Stomach (tissue), 19 donors: ENCODE measurements around the gene MLLT11. TPM values are rescaled to one million over a fixed set of nuclear protein-coding genes. Genes with fewer than 3 reads are reported as not detected.

ENCODE experiments used
- DNase-seq, 2 donors: peaks; one replicate each; pipeline versions ENCODE4 v3.0.0 to v3.0.0-alpha.2; 2013 to 2019
- H3K27ac ChIP-seq, 5 donors: fragments of 200-600 bp in 4 of 5; sonication (generic) in 4 of 5; one replicate each; pipeline ENCODE4 v1.5.1; 2013 to 2019; ENCODE audit warnings: mild to moderate bottlenecking in 1 of 5, moderate library complexity in 1 of 5
- H3K27me3 ChIP-seq, 3 donors: fragments of 200-600 bp; sonication (generic); one replicate each; pipeline ENCODE4 v1.5.1; 2017 to 2019; ENCODE audit warnings: mixed run types in 1 of 3
- H3K36me3 ChIP-seq, 4 donors: fragments of 200-600 bp; sonication (generic); 1 replicate in 3 of 4; 2 replicates in 1 of 4; pipeline ENCODE4 v1.5.1; 2016 to 2019
- H3K4me1 ChIP-seq, 4 donors: fragments of 200-600 bp; sonication (generic); one replicate each; pipeline ENCODE4 v1.5.1; 2016 to 2019
- H3K4me3 ChIP-seq, 4 donors: fragments of 200-600 bp; sonication (generic) in 3 of 4; one replicate each; pipeline ENCODE4 v1.5.1; 2016 to 2019; ENCODE audit warnings: mild to moderate bottlenecking in 1 of 4
- H3K9me3 ChIP-seq, 4 donors: fragments of 200-600 bp; sonication (generic); one replicate each; pipeline ENCODE4 v1.5.1; 2016 to 2019
- EP300 ChIP-seq: sonication (generic); formaldehyde crosslinking; IDR thresholded peaks from one replicate; pipeline ENCODE4 v1.6.1; 2017; ENCODE audit warnings: antibody characterized with exemption
- POLR2A ChIP-seq, 4 donors: fragments of 450-650 bp; IDR thresholded peaks; one replicate each; pipeline ENCODE4 v1.6.1; 2016; ENCODE audit warnings: antibody characterized with exemption in 4 of 4, control low read depth in 2 of 4, mild to moderate bottlenecking in 1 of 4, moderate library complexity in 1 of 4
- POLR2AphosphoS5 ChIP-seq, 3 donors: sonication (generic); formaldehyde crosslinking; IDR thresholded peaks; one replicate each; pipeline ENCODE4 v1.6.1; 2016; ENCODE audit warnings: antibody characterized with exemption in 3 of 3
- WGBS, 5 donors: extraction: QIAGEN DNeasy Blood & Tissue Kit in 3 of 5; methylation state at CpG; one replicate each; pipeline versions ENCODE4 v1.1.5 to v1.1.7; 2013 to 2018; 5-methylcytosine and 5-hydroxymethylcytosine counted together
- intact Hi-C: fragments of 100-400 bp; cut with DNase I; formaldehyde crosslinking; loops from one replicate; pipeline ENCODE4 v1.15.1; 2023; ENCODE audit warnings: low total_unique reads
- long read RNA-seq, 10 donors: transcript quantifications; one replicate each; lab custom pipeline, GENCODE V29; 2026
- polyA plus RNA-seq, 3 donors: library from polyadenylated mRNA; stranded (reverse); fragments of 200-250 nt; gene quantifications; one replicate each; pipeline ENCODE4 v1.2.3, GENCODE V29; 2013
- total RNA-seq, 5 donors: library from RNA; depleted of rRNA; stranded (reverse); fragments of >200 nt; gene quantifications; one replicate each; pipeline versions ENCODE4 v1.1.0 to v1.2.3, GENCODE V29; 2014 to 2016
- TF ChIP-seq, protein P1 (sequence below), 7 experiments: fragments of 450-650 bp in 4 of 7; fragments of 200-600 bp in 3 of 7; sonication (generic) in 3 of 7; IDR thresholded peaks; one replicate each; pipeline ENCODE4 v1.5.1; 2016 to 2019; ENCODE audit warnings: antibody characterized with exemption in 7 of 7, control low read depth in 2 of 7, mild to moderate bottlenecking in 1 of 7
- donor health status: healthy with polysubstance abuse.
- donor health status: Bipolar disorder and iron deficiency.
- donor health status: healthy.

Gene MLLT11, protein sequence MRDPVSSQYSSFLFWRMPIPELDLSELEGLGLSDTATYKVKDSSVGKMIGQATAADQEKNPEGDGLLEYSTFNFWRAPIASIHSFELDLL
- total RNA-seq (10 to 100 TPM in 1 of 5 donors, 1 to 10 TPM in 1, under 1 TPM in 1, not detected in 2; 0.72 to 14.0 (median 3.1) TPM), polyA plus RNA-seq (1 to 10 TPM; 1.1 to 2.4 (median 1.4) TPM)
- long read RNA-seq, donor 1, full-length matches to known transcripts = 18 of 18 reads
- long read RNA-seq, donor 1, partial matches to known transcripts = 0 of 18 reads
- long read RNA-seq, donor 1, other reads (novel, unspliced or antisense) = 0 of 18 reads
- long read RNA-seq, donor 2, full-length matches to known transcripts = 39 of 39 reads
- long read RNA-seq, donor 2, partial matches to known transcripts = 0 of 39 reads
- long read RNA-seq, donor 2, other reads (novel, unspliced or antisense) = 0 of 39 reads
- long read RNA-seq, donor 3, full-length matches to known transcripts = 6 of 6 reads
- long read RNA-seq, donor 3, partial matches to known transcripts = 0 of 6 reads
- long read RNA-seq, donor 3, other reads (novel, unspliced or antisense) = 0 of 6 reads
- long read RNA-seq, donor 4, full-length matches to known transcripts = 3 of 3 reads
- long read RNA-seq, donor 4, partial matches to known transcripts = 0 of 3 reads
- long read RNA-seq, donor 4, other reads (novel, unspliced or antisense) = 0 of 3 reads
- long read RNA-seq, donor 5, full-length matches to known transcripts = 25 of 71 reads
- long read RNA-seq, donor 5, partial matches to known transcripts = 19 of 71 reads
- long read RNA-seq, donor 5, other reads (novel, unspliced or antisense) = 27 of 71 reads
- long read RNA-seq, donor 6 = 0 reads
- long read RNA-seq, donor 7, full-length matches to known transcripts = 38 of 38 reads
- long read RNA-seq, donor 7, partial matches to known transcripts = 0 of 38 reads
- long read RNA-seq, donor 7, other reads (novel, unspliced or antisense) = 0 of 38 reads
- long read RNA-seq, donor 8, full-length matches to known transcripts = 17 of 17 reads
- long read RNA-seq, donor 8, partial matches to known transcripts = 0 of 17 reads
- long read RNA-seq, donor 8, other reads (novel, unspliced or antisense) = 0 of 17 reads
- long read RNA-seq, donor 9, full-length matches to known transcripts = 25 of 25 reads
- long read RNA-seq, donor 9, partial matches to known transcripts = 0 of 25 reads
- long read RNA-seq, donor 9, other reads (novel, unspliced or antisense) = 0 of 25 reads
- long read RNA-seq, donor 10, full-length matches to known transcripts = 11 of 11 reads
- long read RNA-seq, donor 10, partial matches to known transcripts = 0 of 11 reads
- long read RNA-seq, donor 10, other reads (novel, unspliced or antisense) = 0 of 11 reads

DNA sequence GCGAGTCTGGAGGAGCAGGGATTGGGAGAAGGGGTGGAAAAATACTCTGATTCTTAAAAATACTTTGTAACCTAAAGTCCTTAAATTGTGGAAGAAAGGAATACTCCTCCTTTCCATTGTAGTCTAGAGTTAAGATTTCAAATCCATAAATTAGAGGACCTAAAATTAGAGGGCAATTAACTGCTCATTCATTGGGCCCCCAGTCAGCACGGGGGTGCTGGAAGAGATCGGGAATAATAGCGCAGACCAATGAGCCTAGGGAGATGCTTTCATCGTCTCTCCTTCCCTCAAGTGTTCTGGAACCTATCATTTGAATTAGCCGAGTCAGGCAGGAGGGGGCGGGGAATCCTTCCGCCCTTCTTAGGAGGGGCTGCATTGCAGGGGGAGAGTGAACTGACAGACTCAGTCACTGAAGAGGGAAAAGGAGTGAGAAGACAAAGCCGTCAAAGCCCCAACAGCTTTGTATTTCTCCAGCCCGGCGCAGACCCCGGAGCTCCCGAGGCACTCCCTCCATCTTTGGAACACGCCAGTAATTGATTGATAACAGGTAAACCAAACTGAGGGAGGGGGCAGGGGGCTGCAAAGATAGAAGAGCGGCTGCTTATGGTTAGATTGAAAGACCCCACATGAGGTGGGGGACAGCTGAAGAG is at the start of gene MLLT11:
Gene MLLT11, plus strand, starts transcription at position 391 of the 650 bp plus-strand sequence. CDS start 6,828 bp downstream, outside the sequence.
- TF ChIP-seq POLR2AphosphoS5 (IDR thresholded peaks at IDR 0.05) (peak; percentile 26 to 55 (median 47)), POLR2A (IDR thresholded peaks at IDR 0.05) (peak in 1 of 4 donors; percentile 8), EP300 (no peak)
- TF ChIP-seq, protein P1, sequence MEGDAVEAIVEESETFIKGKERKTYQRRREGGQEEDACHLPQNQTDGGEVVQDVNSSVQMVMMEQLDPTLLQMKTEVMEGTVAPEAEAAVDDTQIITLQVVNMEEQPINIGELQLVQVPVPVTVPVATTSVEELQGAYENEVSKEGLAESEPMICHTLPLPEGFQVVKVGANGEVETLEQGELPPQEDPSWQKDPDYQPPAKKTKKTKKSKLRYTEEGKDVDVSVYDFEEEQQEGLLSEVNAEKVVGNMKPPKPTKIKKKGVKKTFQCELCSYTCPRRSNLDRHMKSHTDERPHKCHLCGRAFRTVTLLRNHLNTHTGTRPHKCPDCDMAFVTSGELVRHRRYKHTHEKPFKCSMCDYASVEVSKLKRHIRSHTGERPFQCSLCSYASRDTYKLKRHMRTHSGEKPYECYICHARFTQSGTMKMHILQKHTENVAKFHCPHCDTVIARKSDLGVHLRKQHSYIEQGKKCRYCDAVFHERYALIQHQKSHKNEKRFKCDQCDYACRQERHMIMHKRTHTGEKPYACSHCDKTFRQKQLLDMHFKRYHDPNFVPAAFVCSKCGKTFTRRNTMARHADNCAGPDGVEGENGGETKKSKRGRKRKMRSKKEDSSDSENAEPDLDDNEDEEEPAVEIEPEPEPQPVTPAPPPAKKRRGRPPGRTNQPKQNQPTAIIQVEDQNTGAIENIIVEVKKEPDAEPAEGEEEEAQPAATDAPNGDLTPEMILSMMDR (IDR thresholded peaks at IDR 0.05) = no peak
- DNase-seq = peak in 1 of 2 donors; percentile 91
- H3K27me3 ChIP-seq = no peaks in the 10 kb centered on the region
- peak within 1 kb of the TSS; percentile 96 to 99 (median 97) for H3K27ac ChIP-seq
- peaks cover 28 to 57% (median 47%) of the 10 kb centered on the region in 4 donors for H3K4me1 ChIP-seq
- H3K36me3 ChIP-seq = peaks cover 6 to 17% (median 12%) of the 10 kb centered on the region in 4 donors
- intact Hi-C loops = no loop called here
- H3K4me3 ChIP-seq = peak within 1 kb of the TSS; percentile 77 to 98 (median 83)
- H3K9me3 ChIP-seq = no peaks in the 10 kb centered on the region
- WGBS, 5 donors = 0 to 4% (median 3%) methylated on average over 15 of the region's 15 CpGs

DNA sequence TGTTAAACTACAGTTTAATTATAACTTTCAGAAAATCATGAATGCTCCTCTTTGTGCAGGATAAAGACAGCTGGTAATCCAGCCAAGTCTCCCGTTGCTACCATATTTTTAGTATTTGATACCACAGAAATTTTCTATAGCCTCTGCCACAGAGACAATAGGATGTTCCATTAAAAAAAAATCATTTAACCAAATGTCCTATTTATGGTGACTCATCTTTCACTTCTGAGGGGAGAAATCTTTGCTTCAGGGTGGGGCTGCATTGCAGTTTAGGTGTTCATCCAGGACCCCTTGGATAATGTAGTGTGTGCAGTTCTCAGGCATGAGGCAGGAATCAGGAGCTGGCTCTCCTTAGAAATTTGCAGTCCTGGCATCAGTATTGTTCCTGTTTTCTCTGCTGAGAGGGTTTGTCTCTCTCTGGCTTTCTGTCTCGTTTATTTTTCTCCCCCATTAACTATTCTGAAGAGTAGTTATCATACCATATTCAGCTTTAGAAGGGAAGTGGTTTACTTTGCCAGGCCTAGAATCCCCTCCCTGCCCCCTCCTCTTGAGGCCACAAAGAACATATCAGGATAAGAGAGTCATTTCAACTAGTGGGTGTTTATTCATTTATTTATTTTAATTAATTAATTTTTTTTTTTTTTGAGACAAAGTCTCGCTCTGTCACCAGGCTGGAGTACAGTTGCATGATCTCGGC is 48.9 kb upstream of the MLLT11 start:
- WGBS, 5 donors = 55 to 67% (median 63%) methylated on average over 4 of the region's 4 CpGs
- peaks cover 0 to 6% (median 0%) of the 10 kb centered on the region in 4 donors for H3K36me3 ChIP-seq
- peak overlapping the region in 2 of 5 donors; percentile 36 to 64 for H3K27ac ChIP-seq
- TF ChIP-seq POLR2AphosphoS5 (IDR thresholded peaks at IDR 0.05) (no peak), POLR2A (IDR thresholded peaks at IDR 0.05) (no peak), EP300 (no peak)
- TF ChIP-seq, protein P1 (IDR thresholded peaks at IDR 0.05) = no peak
- H3K27me3 ChIP-seq = no peaks in the 10 kb centered on the region
- intact Hi-C loops = no loop called here
- DNase-seq = no peak
- H3K4me1 ChIP-seq = peaks cover 41 to 70% (median 56%) of the 10 kb centered on the region in 4 donors
- H3K9me3 ChIP-seq = no peaks in the 10 kb centered on the region
- H3K4me3 ChIP-seq = no peak overlapping the region

DNA sequence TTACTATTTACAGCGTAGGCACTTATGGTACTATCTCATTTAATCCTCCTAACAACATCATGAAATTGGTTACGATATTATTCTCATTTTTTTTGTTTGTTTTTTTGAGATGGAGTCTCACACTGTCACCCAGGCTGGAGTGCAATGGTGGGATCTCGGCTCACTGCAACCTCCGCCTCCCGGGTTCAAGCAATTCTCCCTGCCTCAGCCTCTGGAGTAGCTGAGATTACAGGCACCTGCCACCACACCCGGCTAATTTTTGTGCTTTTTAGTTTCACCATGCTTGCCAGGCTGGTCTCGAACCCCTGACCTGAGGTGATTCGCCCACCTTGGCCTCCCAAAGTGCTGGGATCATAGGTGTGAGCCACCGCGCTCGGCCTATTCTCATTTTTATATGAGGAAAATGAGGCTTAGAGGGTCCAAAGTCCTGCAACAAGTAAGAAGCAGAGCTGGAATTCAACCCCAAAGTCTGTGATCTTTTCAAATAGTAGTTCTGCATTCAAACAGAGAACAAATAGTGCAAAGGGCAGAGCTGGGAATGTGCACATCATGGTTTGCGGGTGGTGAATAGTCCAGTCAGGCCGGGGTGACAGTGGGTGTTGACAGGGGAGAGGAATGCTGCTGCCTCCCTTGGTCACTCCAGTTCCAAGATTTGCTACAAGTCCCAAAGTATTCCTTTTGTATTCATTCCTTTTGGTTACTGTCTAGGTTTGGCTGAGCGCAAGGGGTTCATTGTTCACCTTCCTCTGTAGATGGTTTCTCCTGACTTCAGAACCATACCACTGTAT is 47.3 kb upstream of the MLLT11 start:
- TF ChIP-seq, protein P1 (IDR thresholded peaks at IDR 0.05) = no peak
- TF ChIP-seq EP300 (no peak), POLR2AphosphoS5 (IDR thresholded peaks at IDR 0.05) (no peak), POLR2A (IDR thresholded peaks at IDR 0.05) (no peak)

More for the DNA sequence above, 47.3 kb upstream of the MLLT11 start:
- Histone ChIP-seq H3K27ac (peak overlapping the region; percentile 48 to 64 (median 56)), H3K27me3 (no peaks in the 10 kb centered on the region), H3K4me3 (no peak overlapping the region), H3K4me1 (peaks cover 30 to 57% (median 45%) of the 10 kb centered on the region in 4 donors), H3K9me3 (no peaks in the 10 kb centered on the region), H3K36me3 (peaks cover 0 to 14% (median 5%) of the 10 kb centered on the region in 4 donors)
- peak in 1 of 2 donors; percentile 60 for DNase-seq
- intact Hi-C loops = no loop called here
- WGBS, 5 donors = 61 to 77% (median 67%) methylated on average over 14 of the region's 14 CpGs
